ENCODE measurements around the gene ADGRB3.

- no peak for TF ChIP-seq CTCF (conservative IDR thresholded peaks at IDR 0.05; ENCODE audit: low read length)
- no peak for TF ChIP-seq EZH2phosphoT487 (IDR thresholded peaks at IDR 0.05; ENCODE audit: borderline replicate concordance, low read depth, low read length)
Measured at GRCh38 chr6:68760485-68760884, 125.4 kb downstream of the ADGRB3 start.

Data from OCI-LY7 (cell line).